Measurements from ENCODE around the gene EWSR1. TPM values are rescaled to one million over a fixed set of nuclear protein-coding genes. Genes with fewer than 3 reads are reported as not detected.

Gene EWSR1
- total RNA-seq, 4 donors from 2014 or later: 183 to 203 (median 198) TPM

DNA sequence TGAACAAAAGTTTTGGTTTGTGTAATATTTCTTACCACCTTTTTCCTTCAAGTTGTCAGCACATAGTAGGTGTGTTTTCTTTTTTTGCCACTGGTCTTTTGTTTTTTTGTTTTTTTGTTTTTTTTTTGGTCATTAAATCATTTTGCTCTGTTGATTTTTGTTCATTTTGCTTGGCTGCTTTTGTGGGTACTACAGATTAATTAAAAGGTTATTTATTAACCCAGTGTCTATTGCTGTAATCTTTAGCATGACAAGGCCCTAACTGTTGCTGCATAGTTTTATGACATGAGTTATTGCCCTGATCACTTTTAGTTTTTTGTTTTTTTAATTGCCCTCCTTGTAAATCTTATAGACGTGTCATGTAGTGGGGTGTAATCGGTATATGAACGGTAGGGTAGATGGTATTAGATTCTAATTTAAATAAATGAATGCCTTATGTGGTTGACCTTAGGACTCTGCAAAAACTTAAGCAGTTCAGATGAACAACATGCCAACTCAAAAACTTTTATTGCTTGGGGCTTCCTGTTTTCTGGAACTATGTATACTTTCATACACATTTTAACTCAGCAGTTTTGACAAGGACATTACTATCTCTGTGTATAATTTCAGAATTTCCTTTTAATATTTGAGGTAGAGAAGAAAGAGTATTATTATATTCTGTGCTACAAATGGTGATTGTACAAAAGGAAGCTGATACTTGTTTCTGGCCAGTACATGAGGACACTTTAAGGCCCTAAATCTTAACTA is 7.9 kb downstream of the EWSR1 start:
- TF ChIP-seq EP300 (IDR thresholded peaks at IDR 0.05) (no peak), POLR2A (IDR thresholded peaks at IDR 0.05; ENCODE audit: low read depth) (no peak), CTCF (IDR thresholded peaks at IDR 0.05) (no peak), POLR2AphosphoS5 (IDR thresholded peaks at IDR 0.05) (no peak)
- Histone ChIP-seq H3K4me3 (no peak overlapping the region), H3K36me3 (peaks cover 46 to 91% (median 82%) of the 10 kb centered on the region in 4 donors), H3K27me3 (no peaks in the 10 kb centered on the region), H3K27ac (replicated peaks in 1 of 4) (no peak overlapping the region), H3K9me3 (no peaks in the 10 kb centered on the region), H3K4me1 (peaks cover 42 to 78% (median 67%) of the 10 kb centered on the region in 4 donors)
- intact Hi-C loops (cut with DNase I): no loop called here
- 61% methylated on average over 3 of the region's 3 CpGs for WGBS
- DNase-seq (ENCODE audit: extremely low spot score): no peak

DNA sequence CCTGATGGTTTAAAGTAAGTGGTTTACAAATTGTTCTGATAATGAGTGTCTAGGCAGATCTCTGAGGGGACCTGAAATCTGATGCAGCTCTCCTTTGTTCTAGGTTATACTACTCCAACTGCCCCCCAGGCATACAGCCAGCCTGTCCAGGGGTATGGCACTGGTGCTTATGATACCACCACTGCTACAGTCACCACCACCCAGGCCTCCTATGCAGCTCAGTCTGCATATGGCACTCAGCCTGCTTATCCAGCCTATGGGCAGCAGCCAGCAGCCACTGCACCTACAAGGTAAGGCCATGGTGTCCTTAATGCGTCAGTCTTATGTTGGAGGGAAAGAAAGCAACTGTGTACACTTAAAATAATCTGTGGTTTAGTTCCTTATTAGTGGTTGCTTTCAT is 9.9 kb downstream of the EWSR1 start:
- TF ChIP-seq CTCF (IDR thresholded peaks at IDR 0.05) (no peak), POLR2A (IDR thresholded peaks at IDR 0.05; ENCODE audit: low read depth) (no peak), POLR2AphosphoS5 (IDR thresholded peaks at IDR 0.05) (no peak), EP300 (IDR thresholded peaks at IDR 0.05) (no peak)
- DNase-seq (ENCODE audit: extremely low spot score): no peak
- Histone ChIP-seq H3K36me3 (peaks cover 63 to 100% (median 94%) of the 10 kb centered on the region in 4 donors), H3K9me3 (no peaks in the 10 kb centered on the region), H3K4me1 (peaks cover 23 to 58% (median 47%) of the 10 kb centered on the region in 4 donors), H3K4me3 (no peak overlapping the region), H3K27ac (replicated peaks in 1 of 4) (no peak overlapping the region), H3K27me3 (no peaks in the 10 kb centered on the region)
- 100% methylated on average over 1 of the region's 1 CpG for WGBS
- intact Hi-C loops (cut with DNase I): no loop called here

- peaks cover 0 to 12% (median 8%) of the 10 kb centered on the region in 4 donors for H3K4me1 ChIP-seq
- 96% methylated on average over 3 of the region's 3 CpGs for WGBS
- H3K27me3 ChIP-seq: no peaks in the 10 kb centered on the region
- no peak overlapping the region for H3K4me3 ChIP-seq
- H3K9me3 ChIP-seq: no peaks in the 10 kb centered on the region
- DNase-seq (ENCODE audit: extremely low spot score): no peak
- H3K27ac ChIP-seq (replicated peaks in 1 of 4): no peak overlapping the region
- intact Hi-C loops (cut with DNase I): no loop called here
- TF ChIP-seq CTCF (IDR thresholded peaks at IDR 0.05) (no peak), POLR2A (IDR thresholded peaks at IDR 0.05; ENCODE audit: low read depth) (no peak)
- peaks cover 89 to 100% (median 98%) of the 10 kb centered on the region in 4 donors for H3K36me3 ChIP-seq
Measured at GRCh38 chr22:29284196-29284595, 16.1 kb downstream of the EWSR1 start.

DNA sequence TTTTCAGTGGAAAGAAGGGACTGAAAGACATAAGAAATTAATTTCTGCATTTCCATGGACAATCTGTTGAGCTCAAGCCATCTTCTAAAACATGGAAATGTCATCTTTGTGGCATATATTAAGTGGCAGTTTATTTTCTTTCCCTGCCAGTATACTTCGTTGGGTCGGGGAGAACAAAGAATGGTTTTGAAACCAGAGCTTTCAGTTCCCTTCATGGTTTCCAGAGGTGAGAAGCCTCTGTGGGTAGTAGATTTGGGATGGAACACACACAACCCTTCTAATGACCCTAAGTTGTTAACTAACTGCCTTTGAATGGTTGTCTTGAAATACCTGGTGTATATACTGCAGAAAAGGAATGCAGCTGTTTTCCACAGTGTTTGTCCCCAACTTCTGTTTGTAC is 20.8 kb downstream of the EWSR1 start:
- intact Hi-C loops (cut with DNase I): no loop called here
- TF ChIP-seq POLR2AphosphoS5 (IDR thresholded peaks at IDR 0.05) (no peak), EP300 (IDR thresholded peaks at IDR 0.05) (no peak), CTCF (IDR thresholded peaks at IDR 0.05) (no peak)
- Histone ChIP-seq H3K4me3 (no peak overlapping the region), H3K27ac (replicated peaks in 1 of 4) (no peak overlapping the region), H3K36me3 (peaks cover 61 to 100% (median 96%) of the 10 kb centered on the region in 4 donors), H3K9me3 (no peaks in the 10 kb centered on the region), H3K27me3 (no peaks in the 10 kb centered on the region), H3K4me1 (peaks cover 0 to 25% (median 19%) of the 10 kb centered on the region in 4 donors)
- 19% methylated on average over 2 of the region's 2 CpGs for WGBS
- DNase-seq (ENCODE audit: extremely low spot score): no peak

GRCh38 chr22:29290061-29290460 is 22.0 kb downstream of the EWSR1 start:
- TF ChIP-seq POLR2A (IDR thresholded peaks at IDR 0.05; ENCODE audit: low read depth) (no peak), POLR2AphosphoS5 (IDR thresholded peaks at IDR 0.05) (no peak), EP300 (IDR thresholded peaks at IDR 0.05) (no peak), CTCF (IDR thresholded peaks at IDR 0.05) (no peak)
- no peaks in the 10 kb centered on the region for H3K27me3 ChIP-seq
- 57% methylated on average over 5 of the region's 5 CpGs for WGBS
- no peaks in the 10 kb centered on the region for H3K9me3 ChIP-seq
- DNase-seq (ENCODE audit: extremely low spot score): no peak
- intact Hi-C loops (cut with DNase I): no loop called here
- no peak overlapping the region for H3K27ac ChIP-seq (replicated peaks in 1 of 4)
- no peak overlapping the region for H3K4me3 ChIP-seq
- peaks cover 58 to 100% (median 96%) of the 10 kb centered on the region in 4 donors for H3K36me3 ChIP-seq
- H3K4me1 ChIP-seq: peaks cover 0 to 25% (median 19%) of the 10 kb centered on the region in 4 donors
